H1 (cell line): Measurements from ENCODE around the gene UCP2. TPM values are rescaled to one million over a fixed set of nuclear protein-coding genes. Genes with fewer than 3 reads are reported as not detected.

Source experiments
- CTCF ChIA-PET: fragments of 300-600 bp; sonication (Branson Sonifier 250); formaldehyde crosslinking; loops from one replicate; lab custom pipeline; 2021; ENCODE audit not compliant: partially characterized antibody; lab: Charles Lee
- POLR2A ChIA-PET: fragments of 300-600 bp; sonication (Branson Sonifier 250); formaldehyde crosslinking; loops from one replicate; lab custom pipeline; 2021; ENCODE audit warnings: inconsistent platforms; ENCODE audit not compliant: partially characterized antibody; lab: Charles Lee
- DNase-seq, 2 experiments: peaks; one replicate each; pipeline versions ENCODE4 v3.0.0 to v3.0.0-alpha.2; 2010 to 2022; ENCODE audit warnings: low spot score in 2 of 2, low read depth in 1 of 2, mixed read lengths in 1 of 2
- FAIRE-seq: peaks from 2 replicates; lab custom pipeline; 2011; peaks lifted over from hg19 to GRCh38; lab: Jason Lieb, UNC
- H2AFZ ChIP-seq: 2 replicates; pipeline ENCODE4 v1.8.1; 2012; ENCODE audit warnings: low read length, inconsistent platforms
- H2AK5ac ChIP-seq: 2 replicates; pipeline ENCODE4 v1.6.1; 2013; ENCODE audit warnings: low read depth, low read length
- H2BK120ac ChIP-seq: replicated peaks from 2 replicates; pipeline ENCODE3; 2013; ENCODE audit warnings: low read depth, low read length, inconsistent platforms
- H2BK12ac ChIP-seq: 2 replicates; pipeline ENCODE4 v1.6.1; 2013; ENCODE audit warnings: low read depth, low read length
- H2BK15ac ChIP-seq: 2 replicates; pipeline ENCODE4 v1.6.1; 2013; ENCODE audit warnings: low read length
- H2BK20ac ChIP-seq: 2 replicates; pipeline ENCODE4 v1.6.1; 2013; ENCODE audit warnings: low read length
- H2BK5ac ChIP-seq: 2 replicates; pipeline ENCODE4 v1.6.1; 2013; ENCODE audit warnings: low read depth, low read length
- H3K14ac ChIP-seq: 2 replicates; pipeline ENCODE4 v1.6.1; 2013; ENCODE audit warnings: inconsistent platforms; ENCODE audit not compliant: insufficient read length
- H3K18ac ChIP-seq: 2 replicates; pipeline ENCODE4 v1.6.1; 2013; ENCODE audit warnings: low read length; ENCODE audit errors: extremely low read depth
- H3K23ac ChIP-seq: 2 replicates; pipeline ENCODE4 v1.6.1; 2013; ENCODE audit warnings: inconsistent platforms; ENCODE audit not compliant: insufficient read length
- H3K23me2 ChIP-seq: 2 replicates; pipeline ENCODE4 v1.6.1; 2013; ENCODE audit warnings: low read depth, low read length
- H3K27ac ChIP-seq: 2 replicates; pipeline ENCODE4 v1.6.1; 2011; ENCODE audit warnings: low read depth, low read length, inconsistent platforms
- H3K27me3 ChIP-seq, 4 experiments: replicated peaks in 1 of 4; 1 replicate in 1 of 4; 2 replicates in 3 of 4; pipeline versions ENCODE4 v1.6.1 to v1.8.1; 2011 to 2013; ENCODE audit warnings: low read length in 3 of 4, mild to moderate bottlenecking in 3 of 4, inconsistent platforms in 2 of 4, mixed read lengths in 2 of 4, moderate library complexity in 1 of 4; ENCODE audit not compliant: control insufficient read depth in 3 of 4, insufficient read depth in 3 of 4; ENCODE audit errors: extremely low read depth in 1 of 4
- H3K36me3 ChIP-seq, 4 experiments: 2 replicates each; pipeline versions ENCODE4 v1.6.1 to v1.8.1; 2011 to 2013; ENCODE audit warnings: mild to moderate bottlenecking in 4 of 4, low read length in 3 of 4, moderate library complexity in 2 of 4, control low read depth in 1 of 4, inconsistent platforms in 1 of 4; ENCODE audit not compliant: insufficient read depth in 4 of 4, control insufficient read depth in 2 of 4
- H3K4ac ChIP-seq: replicated peaks from 2 replicates; pipeline ENCODE3; 2013; ENCODE audit warnings: low read length, low read depth, mixed read lengths, inconsistent platforms; ENCODE audit not compliant: insufficient read length
- H3K4me1 ChIP-seq, 4 experiments: replicated peaks in 1 of 4; 1 replicate in 1 of 4; 2 replicates in 3 of 4; pipeline versions ENCODE4 v1.6.1 to v1.8.1; 2011 to 2013; ENCODE audit warnings: low read length in 3 of 4, inconsistent platforms in 2 of 4, mixed read lengths in 1 of 4; ENCODE audit not compliant: insufficient read depth in 4 of 4, control insufficient read depth in 3 of 4
- H3K4me2 ChIP-seq, 2 experiments: 2 replicates each; pipeline versions ENCODE4 v1.6.1 to v1.8.1; 2011 to 2013; ENCODE audit warnings: low read depth in 2 of 2, low read length in 2 of 2, control low read depth in 1 of 2, inconsistent platforms in 1 of 2, mild to moderate bottlenecking in 1 of 2; ENCODE audit not compliant: insufficient read depth in 1 of 2
- H3K4me3 ChIP-seq, 4 experiments: fragments of 200-600, 300-600 bp in 1 of 4; sonication (generic), shearing (Covaris generic), sonication (Bioruptor Twin) in 1 of 4; 2 replicates each; pipeline versions ENCODE4 v1.5.1 to v1.8.1; 2011 to 2016; ENCODE audit warnings: low read length in 4 of 4, low read depth in 3 of 4, control low read depth in 2 of 4, inconsistent platforms in 2 of 4, mild to moderate bottlenecking in 2 of 4, mixed read lengths in 1 of 4, moderate library complexity in 1 of 4; ENCODE audit not compliant: insufficient read depth in 2 of 4; ENCODE audit errors: extremely low read depth in 1 of 4
- H3K56ac ChIP-seq: replicated peaks from 2 replicates; pipeline ENCODE3; 2013; ENCODE audit warnings: low read depth, mild to moderate bottlenecking, mixed read lengths, low read length, inconsistent platforms; ENCODE audit not compliant: insufficient read length
- H3K79me1 ChIP-seq: 2 replicates; pipeline ENCODE4 v1.6.1; 2013; ENCODE audit warnings: low read depth, low read length, control low read depth
- H3K79me2 ChIP-seq, 2 experiments: 2 replicates each; pipeline versions ENCODE4 v1.6.1 to v1.8.1; 2012 to 2013; ENCODE audit warnings: low read length in 2 of 2, mild to moderate bottlenecking in 2 of 2, inconsistent platforms in 1 of 2; ENCODE audit not compliant: insufficient read depth in 2 of 2, control insufficient read depth in 1 of 2
- H3K9ac ChIP-seq, 4 experiments: replicated peaks in 1 of 4; 1 replicate in 1 of 4; 2 replicates in 3 of 4; pipeline versions ENCODE4 v1.6.1 to v1.8.1; 2011 to 2013; ENCODE audit warnings: low read depth in 3 of 4, low read length in 3 of 4, control low read depth in 2 of 4, mild to moderate bottlenecking in 2 of 4, moderate library complexity in 2 of 4, inconsistent platforms in 1 of 4; ENCODE audit errors: extremely low read depth in 1 of 4
- H3K9me3 ChIP-seq, 2 experiments: 2 replicates each; pipeline versions ENCODE4 v1.6.1 to v1.8.1; 2012 to 2013; ENCODE audit warnings: mild to moderate bottlenecking in 2 of 2, moderate library complexity in 2 of 2, control low read depth in 1 of 2, inconsistent platforms in 1 of 2, low read depth in 1 of 2, low read length in 1 of 2, mixed read lengths in 1 of 2; ENCODE audit not compliant: insufficient read depth in 2 of 2
- H4K20me1 ChIP-seq, 2 experiments: replicated peaks in 1 of 2; 2 replicates each; pipeline versions ENCODE3 to v1.8.1; 2011 to 2013; ENCODE audit warnings: inconsistent platforms in 2 of 2, low read length in 2 of 2, mild to moderate bottlenecking in 1 of 2; ENCODE audit not compliant: insufficient read depth in 2 of 2, control insufficient read depth in 1 of 2
- H4K5ac ChIP-seq: 2 replicates; pipeline ENCODE4 v1.6.1; 2013; ENCODE audit warnings: low read length, low read depth, mixed read lengths, inconsistent platforms; ENCODE audit not compliant: insufficient read length
- H4K8ac ChIP-seq: 2 replicates; pipeline ENCODE4 v1.8.0; 2013; ENCODE audit warnings: mild to moderate bottlenecking, moderate library complexity, low read length, inconsistent platforms; ENCODE audit not compliant: insufficient read depth; ENCODE audit errors: extremely low read depth
- H4K91ac ChIP-seq: replicated peaks from 2 replicates; pipeline ENCODE3; 2013; ENCODE audit warnings: low read length, mixed read lengths, inconsistent platforms; ENCODE audit not compliant: insufficient read length
- CTBP2 ChIP-seq: IDR thresholded peaks from 2 replicates; pipeline ENCODE4 v1.7.0; 2011; ENCODE audit warnings: borderline replicate concordance, mild to moderate bottlenecking, moderate library complexity, mixed read lengths, low read length; ENCODE audit not compliant: insufficient read depth, insufficient read length
- WGBS, 2 experiments: shearing (Covaris generic) in 1 of 2; methylation state at CpG; one replicate each; pipeline versions ENCODE4 v1.1.6 to v1.1.7; 2013 to 2015; ENCODE audit warnings: low lambda C conversion rate in 2 of 2, mixed read lengths in 2 of 2, inconsistent platforms in 1 of 2, low coverage in 1 of 2, missing lambda C conversion rate in 1 of 2; ENCODE audit not compliant: insufficient replicate concordance in 2 of 2, insufficient coverage in 1 of 2, insufficient read length in 1 of 2; ENCODE audit errors: extremely low coverage in 1 of 2, missing lambda C conversion rate in 1 of 2; 5-methylcytosine and 5-hydroxymethylcytosine counted together
- polyA plus RNA-seq, 7 experiments: library from polyadenylated mRNA; depleted of rRNA in 3 of 7; stranded (reverse) in 5 of 7; unstranded in 2 of 7; fragments of >200 nt in 5 of 7; fragments of 200-250 nt in 2 of 7; gene quantifications; 1 replicate in 5 of 7; 2 replicates in 1 of 7; 4 replicates in 1 of 7; pipeline versions ENCODE4 v1.2.1 to v1.2.3, GENCODE V29; 2011 to 2013; ENCODE audit warnings: missing spikeins in 2 of 7, mixed read lengths in 2 of 7
- total RNA-seq: library from RNA; stranded (reverse); fragmentation: NEBNext Ultra II Directional; extraction: Animal tissue kit (Norgen Biotek cat#: 25700); gene quantifications from 2 replicates; pipeline ENCODE4 v1.2.1, GENCODE V29; 2021

The UCP2 gene
- total and polyA plus RNA-seq, 2 of the 8 experiments (the other 6 are each of a cell fraction or from before 2014, with no cell fraction given): 46.2 to 55.2 TPM

DNA sequence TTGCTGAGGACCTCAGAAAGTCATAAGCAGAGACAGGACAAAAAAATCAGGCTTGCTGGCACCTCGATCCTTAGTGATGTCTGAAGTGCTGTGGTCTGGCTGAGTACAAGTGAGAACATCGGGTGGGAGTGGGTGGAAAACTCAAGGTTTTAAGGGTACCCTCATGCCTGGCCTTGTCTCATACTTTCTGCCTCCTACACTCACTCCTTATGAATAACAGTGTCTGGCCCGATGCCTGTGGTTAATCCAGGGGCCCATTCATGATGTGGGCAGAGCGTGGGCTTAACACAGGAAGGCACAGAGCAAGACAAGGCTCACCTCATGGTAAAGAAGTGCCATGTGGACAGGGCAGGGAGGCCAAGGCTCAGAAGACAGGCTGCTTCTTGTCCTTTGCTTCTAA lies 37.2 kb upstream of the UCP2 start:
- H3K23ac ChIP-seq: no peak overlapping the region
- H3K27ac ChIP-seq: no peak overlapping the region
- H4K5ac ChIP-seq: no peak overlapping the region
- no peak overlapping the region for H2BK12ac ChIP-seq
- H3K9me3 ChIP-seq: no peaks in the 10 kb centered on the region
- no peaks in the 10 kb centered on the region for H3K79me1 ChIP-seq
- no peak for TF ChIP-seq CTBP2
- no peak overlapping the region for H3K14ac ChIP-seq
- H3K79me2 ChIP-seq: no peaks in the 10 kb centered on the region
- H2BK15ac ChIP-seq: no peak overlapping the region
- H3K27me3 ChIP-seq: no peaks in the 10 kb centered on the region
- H3K9ac ChIP-seq: no peak overlapping the region
- H3K4me1 ChIP-seq: no peaks in the 10 kb centered on the region
- H2BK5ac ChIP-seq: no peak overlapping the region
- no peak overlapping the region for H4K91ac ChIP-seq
- H3K4me2 ChIP-seq: no peak overlapping the region
- WGBS, 2 experiments: 85% methylated on average over 4 of the region's 4 CpGs; no CpG with 5 or more reads in 1 of the 2 experiments
- no peak overlapping the region for H2BK20ac ChIP-seq
- H3K18ac ChIP-seq: no peak overlapping the region
- no peak overlapping the region for H2AFZ ChIP-seq
- no peaks in the 10 kb centered on the region for H3K23me2 ChIP-seq
- H2BK120ac ChIP-seq: no peak overlapping the region
- no peak overlapping the region for H2AK5ac ChIP-seq
- H4K8ac ChIP-seq: no peak overlapping the region
- no peak for DNase-seq
- FAIRE-seq: no peak
- no peak overlapping the region for H3K4me3 ChIP-seq
- H3K4ac ChIP-seq: no peak overlapping the region
- no peak overlapping the region for H3K56ac ChIP-seq
- ChIA-PET CTCF (interaction anchor here (2.9 kb wide), 1 partner anchor 56 kb away, joined by 9 read pairs; no protein-coding TSS in a partner anchor), POLR2A (interaction anchor here (1.3 to 2.2 kb wide), 2 partner anchors 12 to 39 kb away, joined by 3 to 7 read pairs; partner anchors contain the start of gene UCP3)
- peaks cover 0 to 7% (median 0%) of the 10 kb centered on the region in 4 experiments; a peak in 2 of 8 replicates for H3K36me3 ChIP-seq
- H4K20me1 ChIP-seq: no peaks in the 10 kb centered on the region
